GM23248 (cell line): ENCODE results near the gene FILIP1L.

ENCODE experiments used
- EZH2 ChIP-seq: fragments of 200-600 bp; sonication (generic); IDR thresholded peaks from 2 replicates; pipeline ENCODE4 v1.6.1; 2018; ENCODE audit warnings: antibody characterized with exemption, mild to moderate bottlenecking; ENCODE audit not compliant: insufficient read depth, poor library complexity, severe bottlenecking
- EZH2phosphoT487 ChIP-seq: fragments of 200-600 bp; sonication (generic); IDR thresholded peaks from 2 replicates; pipeline ENCODE4 v1.6.1; 2018; ENCODE audit warnings: antibody characterized with exemption, moderate library complexity, mild to moderate bottlenecking, low read depth; ENCODE audit not compliant: insufficient read depth

- TF ChIP-seq EZH2phosphoT487 (no peak), EZH2 (no peak)
Measured at GRCh38 chr3:100088735-100089368, 25.4 kb downstream of the FILIP1L start.
